UCSD-AML1 (cell line): ENCODE measurements around the gene KITLG.
"Not testable (repeated sequence)": the region's sequence is repeated elsewhere in the genome, so short reads cannot be mapped to it uniquely, and the experiment has no call there.

Source experiments
- DNase-seq: peaks from one replicate; lab custom pipeline; 2025; ENCODE audit not compliant: unreplicated experiment; lab: John Stamatoyannopoulos, UW

KITLG gene

DNA sequence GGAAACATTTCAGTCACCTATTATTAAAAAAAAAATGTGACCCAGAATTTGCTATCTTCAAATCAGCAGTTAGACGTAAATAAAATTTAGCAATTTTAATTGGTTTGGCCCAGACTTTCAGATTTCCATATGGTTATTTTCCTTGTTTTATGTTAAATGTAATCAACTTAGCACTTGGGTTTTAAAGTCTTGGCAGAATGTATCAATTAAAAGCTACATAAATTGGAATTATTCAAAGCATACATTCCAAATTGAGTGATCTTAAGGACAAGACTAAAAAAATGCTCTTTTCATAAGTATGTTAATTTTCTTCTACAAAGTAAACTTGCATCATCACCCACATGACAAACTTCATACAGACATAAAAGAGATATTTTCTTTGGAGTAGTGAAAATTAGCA lies 3.4 kb downstream of the KITLG start:
- DNase-seq, result no peak

- DNase-seq, result no peak
Measured at GRCh38 chr12:88575361-88575970, 4.8 kb downstream of the KITLG start.

DNA sequence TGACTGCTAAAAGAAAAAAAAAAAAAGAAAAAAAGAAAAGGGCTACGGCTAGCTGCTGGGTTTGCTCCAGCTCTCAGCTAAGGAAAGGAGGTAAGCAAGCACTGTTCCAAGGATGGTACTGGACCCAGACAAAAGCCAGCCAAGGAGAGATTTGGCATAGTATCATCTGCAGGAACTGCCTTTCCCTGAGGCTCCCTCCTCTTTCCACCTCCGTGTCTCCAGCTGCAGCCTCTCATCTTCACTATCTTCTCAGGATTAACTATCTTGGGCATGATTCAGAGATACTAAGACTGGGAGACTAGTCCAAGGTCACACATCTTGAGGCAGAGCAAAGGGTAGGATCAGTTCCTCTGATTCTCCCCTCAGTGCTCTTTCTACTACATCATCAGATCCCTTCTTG lies 6.0 kb downstream of the KITLG start:
- DNase-seq, result no peak

DNA sequence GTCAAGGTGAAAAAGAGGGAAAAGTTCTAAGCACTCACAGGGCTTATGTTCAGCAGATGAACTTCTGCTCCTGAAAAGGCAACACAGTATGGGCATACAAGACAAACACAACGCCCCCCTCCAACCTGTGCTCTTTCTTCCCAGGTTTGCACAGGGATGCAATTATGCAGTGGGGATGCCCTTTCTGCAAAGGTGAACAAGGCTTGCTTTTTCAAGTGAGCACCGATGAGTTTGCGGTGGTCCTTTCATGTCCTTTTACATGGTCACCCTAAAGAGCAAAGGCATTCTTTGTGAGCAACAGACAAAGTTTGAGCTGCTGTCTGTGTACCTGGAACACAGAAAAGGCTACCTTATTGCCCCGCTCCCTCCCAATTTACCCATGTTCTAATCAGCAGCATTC lies 6.7 kb downstream of the KITLG start:
- DNase-seq, result peak; percentile 6

- no peak for DNase-seq
Measured at GRCh38 chr12:88572781-88573549, 7.3 kb downstream of the KITLG start.

- no peak for DNase-seq
Measured at GRCh38 chr12:88571543-88571942, 8.7 kb downstream of the KITLG start.

DNA sequence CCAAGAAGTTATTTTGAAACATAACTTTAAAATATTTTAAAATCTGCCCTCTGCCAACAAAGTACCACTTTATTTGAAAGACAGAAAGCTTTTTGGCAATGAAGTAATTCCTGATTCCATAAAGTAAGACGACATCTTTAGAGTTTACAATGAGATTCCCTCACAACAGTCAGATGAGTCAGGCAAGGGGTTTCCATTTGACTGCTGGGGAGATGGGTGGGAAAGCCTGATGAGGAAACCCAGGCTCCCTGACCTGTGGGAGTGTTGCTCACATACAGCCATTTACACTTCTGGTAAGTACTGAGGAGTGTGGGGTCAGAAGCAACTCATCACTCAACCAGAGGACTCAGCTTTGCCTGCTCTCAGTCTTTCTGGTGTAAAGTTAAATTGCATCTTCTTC lies 10.2 kb downstream of the KITLG start:
- DNase-seq, result peak; percentile 1

DNA sequence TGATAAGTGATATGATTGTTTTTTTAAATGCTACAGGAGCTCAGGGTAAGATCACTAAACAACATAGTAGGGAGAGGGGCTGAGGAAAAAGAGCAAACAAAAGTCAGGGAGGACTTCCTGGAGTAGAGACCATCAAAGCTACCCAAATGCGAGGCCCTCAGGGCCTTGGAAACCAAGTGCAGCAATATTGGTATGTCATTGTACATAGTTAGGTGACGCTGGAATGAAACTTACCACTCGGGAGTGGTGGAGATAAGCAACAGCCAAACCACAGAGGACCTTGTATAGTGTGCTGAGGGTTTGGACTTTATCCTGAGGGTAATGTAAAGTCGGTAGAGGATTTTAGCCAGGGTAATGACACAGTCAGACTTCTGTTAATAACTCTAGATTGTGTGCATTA lies 13.8 kb downstream of the KITLG start:
- no peak for DNase-seq

GRCh38 chr12:88562846-88563582 lies 17.3 kb downstream of the KITLG start:
- DNase-seq, result no peak

- DNase-seq, result no peak
Measured at GRCh38 chr12:88562151-88562550, 18.1 kb downstream of the KITLG start.

DNA sequence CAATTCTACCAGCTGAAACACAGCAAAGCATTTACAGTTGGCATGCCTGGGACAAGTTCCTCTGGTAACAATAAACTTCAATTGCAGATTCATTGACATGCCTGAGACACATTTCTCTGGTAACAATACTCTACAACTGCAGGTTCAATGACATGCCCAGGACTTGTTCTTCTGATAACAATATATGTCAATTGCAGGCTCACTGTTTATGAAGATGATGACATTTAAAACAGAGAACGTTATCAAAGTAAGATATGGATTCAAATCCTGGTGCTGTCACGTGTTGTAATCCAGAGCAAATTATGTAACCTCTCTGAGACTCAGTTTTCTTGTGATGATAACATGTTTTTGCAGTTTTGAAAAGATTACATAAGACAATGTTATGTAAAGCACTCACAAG lies 20.5 kb downstream of the KITLG start:
- no peak for DNase-seq

DNA sequence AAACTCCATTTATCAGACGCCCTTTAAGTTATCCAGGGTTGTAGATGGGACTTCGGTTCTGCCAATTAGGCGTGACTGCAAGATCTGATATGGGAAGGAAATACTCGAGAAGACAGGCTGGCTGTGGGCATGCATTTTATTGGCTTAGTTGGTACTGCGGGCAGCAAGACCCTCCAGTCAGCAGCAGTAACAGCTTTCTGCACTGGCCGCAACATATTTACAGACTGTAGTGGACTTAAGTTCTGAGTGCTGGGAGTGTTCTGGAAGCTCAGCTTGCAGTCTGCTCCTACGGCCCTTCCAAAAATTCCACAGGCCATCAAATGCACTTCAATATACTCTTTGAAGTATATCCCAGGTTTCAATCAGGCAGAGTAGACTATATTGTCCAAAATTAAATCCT lies 21.1 kb downstream of the KITLG start:
- DNase-seq, result peak; percentile 2

DNA sequence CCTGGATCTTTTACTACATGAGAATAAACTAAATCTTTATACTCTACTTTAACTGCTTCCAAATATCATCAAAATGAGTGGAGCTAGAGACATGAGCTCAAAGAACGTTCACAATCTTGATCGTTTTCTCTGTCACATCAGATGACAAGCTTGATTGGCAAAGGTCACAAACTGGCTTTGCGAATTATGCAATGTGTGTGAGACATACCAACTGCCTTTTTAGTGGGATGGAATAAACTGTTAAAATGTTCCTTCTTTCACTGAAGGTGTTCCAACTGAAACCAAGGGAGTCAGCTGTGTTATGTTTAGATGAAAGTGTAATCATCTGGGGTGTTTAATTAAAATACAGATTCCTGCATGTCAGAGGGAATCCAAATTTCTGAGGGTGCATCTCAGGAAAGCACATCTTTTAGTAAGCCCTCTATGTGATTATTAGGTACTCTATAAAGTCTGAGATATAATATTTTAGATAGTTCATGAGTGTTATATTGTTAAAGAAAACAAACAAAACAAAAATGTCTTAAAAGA lies 21.9 kb downstream of the KITLG start:
- no peak for DNase-seq

GRCh38 chr12:88556213-88556774 lies 24.0 kb downstream of the KITLG start:
- DNase-seq, result no peak

DNA sequence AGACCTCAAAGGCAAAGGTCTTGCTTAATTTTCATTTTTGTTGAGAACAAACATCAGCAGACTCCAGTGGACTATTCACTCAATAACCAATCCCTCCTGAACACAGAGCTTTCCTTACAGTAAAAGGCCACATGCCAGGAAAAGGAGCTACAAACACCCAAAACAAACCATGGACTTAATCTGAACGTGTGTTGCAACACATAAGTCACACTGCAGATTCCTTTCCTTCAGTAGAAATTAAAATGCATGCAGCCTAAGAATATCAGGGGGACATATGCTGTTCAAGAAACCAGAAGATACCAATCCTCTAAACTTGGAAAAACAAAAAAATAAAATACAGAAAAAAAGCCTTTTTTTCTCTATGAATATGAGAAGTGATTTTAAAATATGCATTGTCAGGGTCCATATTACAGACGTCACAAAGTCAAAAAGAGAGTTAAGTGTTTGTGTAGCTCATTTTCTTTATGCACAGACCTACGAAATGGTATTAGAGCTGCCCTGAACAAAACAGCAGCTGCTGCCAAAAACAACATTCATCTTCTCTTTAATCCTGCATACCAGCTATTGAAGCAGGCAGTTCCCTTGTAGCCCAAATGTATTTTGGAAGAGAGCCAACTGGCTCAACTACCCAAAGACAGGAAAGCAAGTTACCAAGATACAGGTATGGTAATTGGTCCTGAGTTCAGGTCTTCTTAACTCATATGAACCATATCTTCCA lies 26.2 kb downstream of the KITLG start:
- DNase-seq, result no peak

DNA sequence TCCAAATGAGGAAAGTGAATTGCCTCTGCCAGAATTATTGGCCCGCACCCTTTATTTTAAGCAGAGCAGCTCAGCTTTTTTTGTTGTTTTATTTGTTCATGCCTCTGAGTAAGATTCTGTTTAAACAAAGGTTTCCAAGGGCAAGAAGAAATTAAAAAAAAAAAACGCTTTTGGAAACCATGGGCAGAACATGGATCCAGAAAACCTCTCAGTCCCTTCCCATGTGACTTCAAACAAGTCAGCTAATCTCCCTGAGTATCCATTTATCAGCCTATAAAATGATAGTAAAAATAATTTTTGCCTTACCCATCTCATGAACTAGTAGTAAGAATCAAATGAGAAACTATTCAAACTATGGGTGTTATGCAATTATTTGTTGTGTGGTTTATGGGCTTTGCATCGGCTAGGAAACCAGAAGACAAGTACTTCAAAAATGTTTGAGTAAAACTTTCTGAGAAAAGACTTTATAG lies 27.6 kb downstream of the KITLG start:
- DNase-seq, result no peak

- DNase-seq, result no peak
Measured at GRCh38 chr12:88549929-88550328, 30.3 kb downstream of the KITLG start.

DNA sequence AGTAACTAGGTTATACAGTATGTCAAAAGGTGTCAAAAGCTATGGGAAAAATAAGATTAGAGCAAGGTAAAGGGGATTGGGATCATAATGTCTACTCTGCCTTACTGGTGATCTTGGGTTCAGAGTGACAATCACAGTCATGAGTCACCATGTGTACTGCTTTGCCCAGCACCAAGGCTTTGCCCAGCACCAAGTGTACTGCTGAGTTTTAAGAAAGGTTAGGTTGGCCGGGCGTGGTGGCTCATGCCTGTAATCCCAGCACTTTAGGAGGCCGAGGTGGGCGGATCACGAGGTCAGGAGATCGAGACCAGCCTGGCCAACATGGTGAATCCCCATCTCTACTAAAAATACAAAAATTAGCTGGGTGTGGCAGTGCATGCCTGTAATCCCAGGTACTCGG lies 32.3 kb downstream of the KITLG start:
- not testable (repeated sequence) for DNase-seq

DNA sequence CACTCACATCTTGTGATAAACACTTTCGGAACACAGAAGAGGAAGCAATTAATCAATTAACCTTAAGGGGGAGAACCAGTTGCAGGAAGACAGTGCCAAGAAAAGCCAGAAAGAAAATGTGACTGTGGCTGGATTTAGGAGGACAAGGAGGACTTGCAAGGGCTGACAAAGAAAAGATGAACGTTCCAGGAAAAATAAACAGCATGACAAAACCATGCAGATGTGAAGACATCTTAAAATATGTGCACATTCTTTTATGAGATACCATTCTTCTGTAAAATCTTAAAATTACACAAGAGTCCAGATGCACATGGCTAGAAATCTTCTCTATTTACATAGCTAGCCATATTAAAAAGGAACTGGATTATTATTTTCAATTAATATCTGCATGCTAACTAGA lies 33.4 kb downstream of the KITLG start:
- no peak for DNase-seq

DNA sequence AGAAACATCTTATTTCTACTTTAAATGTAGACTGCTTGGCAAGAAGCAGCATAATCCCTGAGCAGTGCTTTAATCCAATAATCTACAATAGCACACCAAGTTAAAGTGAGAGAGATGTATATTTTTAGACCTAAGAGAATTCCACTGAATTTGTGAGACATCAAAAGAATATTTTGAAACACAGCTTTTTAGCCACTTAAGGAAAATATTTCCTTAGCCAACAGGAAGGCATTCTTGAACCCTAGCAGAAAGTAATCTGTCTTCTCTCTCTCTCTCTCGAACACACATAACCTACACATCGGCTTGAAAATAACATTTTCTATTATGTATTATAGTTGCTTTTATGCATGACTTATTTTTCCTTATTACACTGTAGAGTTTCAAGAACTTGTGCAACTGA lies 34.0 kb downstream of the KITLG start:
- no peak for DNase-seq
